Inferior parietal cortex (tissue), 1 donor: ENCODE data around the gene MYRIP.

Experiments
- DNase-seq: peaks from one replicate; pipeline ENCODE4 v3.0.0-alpha.2; 2016; ENCODE audit errors: extremely low spot score

The MYRIP gene

DNA sequence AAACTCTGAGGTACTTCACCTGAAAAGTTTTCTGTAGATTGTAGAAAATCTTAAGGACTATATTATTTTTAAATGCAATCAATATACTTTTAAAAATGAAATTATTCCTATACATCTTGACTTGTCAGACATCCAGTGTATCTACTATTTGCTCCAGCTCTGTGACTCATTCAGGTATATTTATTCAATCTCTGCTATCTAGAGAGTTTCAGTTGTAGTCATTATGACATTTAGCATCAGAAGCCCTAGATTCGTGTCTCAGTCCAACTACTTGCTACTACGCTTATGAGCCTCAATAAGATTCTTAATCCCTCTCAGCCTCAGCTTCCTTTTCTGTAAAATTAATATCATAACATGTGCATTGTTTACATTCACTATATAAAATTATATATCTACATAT lies 477.8 kb downstream of the MYRIP start:
- DNase-seq = no peak

DNA sequence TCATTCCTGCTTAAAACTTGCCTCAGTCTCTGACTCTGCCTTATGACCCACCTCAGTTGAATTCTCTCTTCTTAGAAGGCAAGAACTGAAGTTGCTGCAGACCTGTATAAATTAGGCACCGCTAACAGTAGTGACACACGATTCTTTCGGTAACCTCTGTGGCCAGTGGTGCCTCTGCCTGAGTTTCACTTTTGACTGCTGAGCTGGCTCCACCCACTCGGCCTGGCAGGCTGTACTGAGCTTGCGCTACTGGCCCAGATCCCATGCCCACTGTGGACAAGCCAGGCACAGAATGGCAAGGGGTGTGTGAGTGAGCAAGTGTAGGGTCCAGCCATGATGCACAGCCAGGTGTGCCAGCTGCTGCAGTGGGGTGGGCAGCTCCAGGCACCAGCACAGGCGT lies 481.0 kb downstream of the MYRIP start:
- DNase-seq = no peak

- DNase-seq = no peak
Observed at GRCh38 chr3:40291471-40291870, 482.1 kb downstream of the MYRIP start.

DNA sequence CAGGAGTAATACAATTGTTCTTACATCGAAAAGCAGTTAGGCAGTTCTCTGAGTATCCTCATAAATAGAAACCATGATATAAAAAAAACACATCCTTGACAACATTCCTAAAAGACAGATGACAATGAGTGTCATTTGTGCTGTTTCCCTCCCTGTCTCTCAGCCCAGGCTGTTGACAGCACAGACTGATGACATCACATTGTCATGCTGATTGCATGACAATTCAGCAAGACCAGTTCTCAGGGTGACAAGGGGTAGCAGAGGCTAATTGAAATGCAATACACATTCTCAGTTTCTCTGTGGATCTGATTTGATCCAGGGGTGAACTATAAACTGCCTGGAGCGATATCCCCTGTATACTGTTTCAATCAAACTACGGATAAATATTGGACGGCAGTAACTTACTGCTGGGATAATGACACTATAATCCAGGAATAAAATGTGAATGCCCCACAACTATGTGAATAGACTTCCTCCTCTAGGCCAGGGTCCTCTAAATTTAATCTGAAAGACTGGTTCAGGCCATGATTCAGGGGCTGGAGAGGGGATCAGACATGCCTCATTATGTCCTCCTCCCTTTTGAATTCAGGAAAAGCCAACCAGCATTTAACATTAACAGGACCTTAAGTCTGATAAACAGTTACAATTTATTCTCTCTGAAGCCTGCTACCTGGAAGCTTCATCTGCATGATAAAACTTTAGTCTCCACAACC lies 483.4 kb downstream of the MYRIP start:
- DNase-seq = peak; percentile 65

GRCh38 chr3:40294434-40294833 lies 485.0 kb downstream of the MYRIP start:
- DNase-seq = no peak

GRCh38 chr3:40298075-40298474 lies 488.7 kb downstream of the MYRIP start:
- no peak for DNase-seq

DNA sequence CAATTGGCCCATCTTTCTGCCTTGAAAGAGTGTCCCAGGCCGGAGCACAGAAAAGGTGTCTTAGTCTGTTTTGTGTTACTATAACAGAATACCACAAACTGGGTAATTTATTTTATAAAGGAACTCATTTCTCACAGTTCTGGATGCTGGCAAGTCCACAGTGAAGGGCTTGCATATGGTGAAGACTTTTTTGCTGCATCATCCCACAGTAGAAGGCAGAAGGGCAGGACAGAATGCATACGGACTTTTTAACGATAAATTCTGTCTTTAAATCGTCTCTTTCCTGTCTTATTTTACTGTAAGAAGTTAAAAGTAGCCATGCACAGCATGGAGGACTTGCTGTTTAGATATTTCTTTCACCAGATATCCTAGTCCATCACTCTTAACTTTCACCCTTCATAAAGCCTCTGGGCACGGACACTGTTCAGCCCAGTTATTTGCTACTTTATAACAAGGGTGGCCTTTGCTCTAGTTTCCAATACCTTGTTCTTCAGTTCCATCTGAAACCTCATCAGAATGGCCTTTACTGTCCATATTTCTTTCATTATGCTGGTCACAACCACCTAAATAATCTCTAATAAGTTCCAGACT lies 489.8 kb downstream of the MYRIP start:
- no peak for DNase-seq

DNA sequence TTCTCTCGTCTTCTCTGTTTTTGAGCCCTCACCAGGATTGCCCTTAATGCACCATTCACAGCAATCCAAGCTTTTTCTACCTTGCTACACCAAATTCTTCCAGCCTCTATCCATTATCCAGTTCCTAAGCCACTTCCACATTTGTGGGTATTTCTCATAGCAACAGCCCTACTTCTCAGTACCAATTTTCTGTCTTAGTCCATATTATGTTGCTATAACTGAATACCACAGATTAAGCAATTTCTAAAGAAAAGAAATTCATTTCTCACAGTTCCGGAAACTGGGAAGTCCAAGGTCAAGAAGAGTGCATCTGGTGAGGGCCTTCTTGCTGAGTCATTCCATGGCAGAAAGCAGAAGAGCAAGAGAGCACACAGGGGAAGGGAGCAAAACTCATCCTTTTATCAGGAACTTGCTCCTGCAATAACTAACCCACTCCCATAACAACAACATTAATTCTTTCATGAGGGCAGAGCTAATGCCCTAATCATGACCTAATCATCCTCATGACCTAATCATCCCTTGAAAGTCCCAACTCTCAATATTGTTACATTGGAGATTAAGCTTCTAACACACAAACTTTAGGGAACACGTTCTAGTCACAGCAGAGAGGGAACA lies 490.4 kb downstream of the MYRIP start:
- DNase-seq = no peak

- no peak for DNase-seq
Observed at GRCh38 chr3:40302784-40303183, 493.4 kb downstream of the MYRIP start.

DNA sequence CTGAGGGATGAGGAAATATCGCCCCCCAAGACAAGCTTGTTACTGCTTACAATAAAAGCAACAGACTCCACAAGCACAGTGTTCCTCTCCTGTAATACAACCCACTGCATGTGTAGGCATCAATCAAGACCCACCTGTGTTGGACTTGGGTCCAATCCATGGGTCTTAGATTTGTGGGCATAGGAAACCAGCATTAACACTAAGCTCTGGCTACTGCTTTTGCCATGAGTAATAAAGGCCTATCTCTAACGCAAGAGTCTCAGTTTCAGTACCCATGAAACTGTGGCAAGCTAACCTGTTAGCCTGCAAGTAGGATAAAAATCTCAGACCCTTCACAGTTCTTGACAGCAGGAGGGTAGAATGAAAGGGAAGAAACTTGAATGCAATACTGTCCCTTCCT lies 494.9 kb downstream of the MYRIP start:
- no peak for DNase-seq

- no peak for DNase-seq
Observed at GRCh38 chr3:40306336-40306735, 496.9 kb downstream of the MYRIP start.

GRCh38 chr3:40307176-40307575 lies 497.8 kb downstream of the MYRIP start:
- no peak for DNase-seq

DNA sequence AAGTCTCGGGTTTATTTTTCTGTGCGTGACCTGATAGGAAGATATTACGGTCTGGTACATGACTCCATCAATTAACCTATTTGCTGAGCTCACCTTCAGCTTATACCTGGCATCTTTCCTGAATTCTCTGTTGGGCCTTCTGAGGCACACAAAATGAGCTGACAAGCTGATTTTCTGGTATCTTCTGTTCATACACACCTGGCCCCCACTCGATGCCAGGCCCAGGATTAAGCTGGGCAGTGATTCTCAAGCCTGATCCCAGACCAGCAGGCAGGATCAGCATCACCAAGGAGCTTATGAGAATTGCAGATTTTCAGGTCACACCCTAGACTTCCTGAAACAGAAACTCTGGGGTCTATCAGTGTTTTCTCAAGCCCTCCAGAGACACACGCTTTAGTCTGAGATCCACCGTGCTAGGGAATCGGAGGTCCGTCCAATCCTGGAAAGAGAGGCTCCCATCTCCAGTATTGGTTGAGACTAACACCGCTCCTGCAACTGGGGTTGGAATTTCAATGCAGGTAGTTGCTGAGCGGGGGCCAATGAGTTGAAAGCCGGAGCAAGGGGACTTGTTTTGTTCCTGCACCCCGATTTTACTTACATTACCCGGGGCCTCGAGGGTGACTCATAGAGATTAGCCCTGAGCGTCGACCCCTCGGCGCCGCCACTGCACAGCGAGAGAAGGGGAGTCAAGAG lies 499.5 kb downstream of the MYRIP start:
- peak; percentile 8 for DNase-seq

GRCh38 chr3:40309418-40309924 lies 500.1 kb downstream of the MYRIP start, which contains the start of gene EIF1B:
TSS of gene EIF1B (plus strand) at chr3:40309707. CDS start at chr3:40309942, 235 bp downstream.
- DNase-seq = peak; percentile 99
